GM20431 (cell line): Measurements from ENCODE around the gene GALNT18.

Experiments
- in situ Hi-C: fragments of 300-500 bp; cut with MseI, MboI; formaldehyde crosslinking; loops from one replicate; pipeline ENCODE4 v1.15.0; 2020; ENCODE audit warnings: low sequenced_read_pairs; ENCODE audit not compliant: unreplicated experiment

The GALNT18 gene

GRCh38 chr11:11301212-11301611, 320.6 kb downstream of the GALNT18 start:
- in situ Hi-C loops, result no loop called here

- in situ Hi-C loops, result no loop called here
Observed at GRCh38 chr11:11297578-11297977, 324.2 kb downstream of the GALNT18 start.

- in situ Hi-C loops, result no loop called here
Observed at GRCh38 chr11:11296434-11296833, 325.4 kb downstream of the GALNT18 start.

GRCh38 chr11:11294551-11294855, 327.3 kb downstream of the GALNT18 start:
- in situ Hi-C loops, result no loop called here

GRCh38 chr11:11293798-11294550, 327.8 kb downstream of the GALNT18 start:
- in situ Hi-C loops, result no loop called here

- in situ Hi-C loops, result no loop called here
Observed at GRCh38 chr11:11292839-11293238, 329.0 kb downstream of the GALNT18 start.

- in situ Hi-C loops, result no loop called here
Observed at GRCh38 chr11:11291041-11292015, 330.5 kb downstream of the GALNT18 start.

- in situ Hi-C loops, result no loop called here
Observed at GRCh38 chr11:11290354-11290753, 331.5 kb downstream of the GALNT18 start.

GRCh38 chr11:11289669-11290068, 332.1 kb downstream of the GALNT18 start:
- in situ Hi-C loops, result no loop called here

GRCh38 chr11:11288972-11289616, 332.7 kb downstream of the GALNT18 start:
- in situ Hi-C loops, result no loop called here

- in situ Hi-C loops, result no loop called here
Observed at GRCh38 chr11:11284481-11284880, 337.3 kb downstream of the GALNT18 start.

GRCh38 chr11:11281626-11282025, 340.2 kb downstream of the GALNT18 start:
- in situ Hi-C loops, result no loop called here

GRCh38 chr11:11280826-11281225, 341.0 kb downstream of the GALNT18 start:
- in situ Hi-C loops, result no loop called here

- in situ Hi-C loops, result no loop called here
Observed at GRCh38 chr11:11279956-11280689, 341.7 kb downstream of the GALNT18 start.

- in situ Hi-C loops, result no loop called here
Observed at GRCh38 chr11:11272254-11272653, 349.6 kb downstream of the GALNT18 start.

- in situ Hi-C loops, result no loop called here
Observed at GRCh38 chr11:11270236-11270775, 351.5 kb downstream of the GALNT18 start.

- in situ Hi-C loops, result no loop called here
Observed at GRCh38 chr11:11268706-11269105, 353.1 kb downstream of the GALNT18 start.

- in situ Hi-C loops, result no loop called here
Observed at GRCh38 chr11:11268119-11268518, 353.7 kb downstream of the GALNT18 start.

GRCh38 chr11:11267312-11267711, 354.5 kb downstream of the GALNT18 start:
- in situ Hi-C loops, result no loop called here
